Kidney (tissue), 14 donors: ENCODE data around the gene STX8. TPM values are rescaled to one million over a fixed set of nuclear protein-coding genes. Genes with fewer than 3 reads are reported as not detected.

Source experiments
- DNase-seq, 5 donors: peaks; one replicate each; pipeline ENCODE4 v3.0.0-alpha.2; 2013 to 2020
- FAIRE-seq: peaks from 2 replicates; lab custom pipeline; 2012; peaks lifted over from hg19 to GRCh38; lab: Jason Lieb, UNC
- H3K27ac ChIP-seq, 2 donors: one replicate each; pipeline ENCODE4 v1.7.0; 2013; ENCODE audit warnings: low read depth in 2 of 2, low read length in 2 of 2, inconsistent platforms in 1 of 2
- H3K27me3 ChIP-seq: one replicate; pipeline ENCODE4 v1.7.1; 2013; ENCODE audit warnings: low read length, inconsistent platforms; ENCODE audit not compliant: control insufficient read depth, insufficient read depth
- H3K36me3 ChIP-seq, 3 donors: one replicate each; pipeline versions ENCODE4 v1.7.0 to v1.7.1; 2013; ENCODE audit warnings: low read length in 3 of 3, control low read depth in 1 of 3, inconsistent platforms in 1 of 3; ENCODE audit not compliant: insufficient read depth in 3 of 3, control insufficient read depth in 2 of 3
- H3K4me1 ChIP-seq, 3 donors: one replicate each; pipeline versions ENCODE4 v1.7.0 to v1.7.1; 2013; ENCODE audit warnings: low read length in 3 of 3, inconsistent platforms in 1 of 3, low read depth in 1 of 3; ENCODE audit not compliant: control insufficient read depth in 2 of 3, insufficient read depth in 2 of 3
- H3K4me3 ChIP-seq, 3 donors: one replicate each; pipeline versions ENCODE4 v1.7.0 to v1.8.1; 2013; ENCODE audit warnings: low read length in 3 of 3, control low read depth in 1 of 3, inconsistent platforms in 1 of 3
- H3K9ac ChIP-seq, 3 donors: one replicate each; pipeline versions ENCODE4 v1.7.0 to v1.7.1; 2013; ENCODE audit warnings: low read length in 3 of 3, control low read depth in 1 of 3, inconsistent platforms in 1 of 3
- H3K9me3 ChIP-seq, 3 donors: one replicate each; pipeline versions ENCODE4 v1.7.0 to v1.7.1; 2013; ENCODE audit warnings: low read length in 3 of 3, control low read depth in 1 of 3, inconsistent platforms in 1 of 3; ENCODE audit not compliant: control insufficient read depth in 2 of 3, insufficient read depth in 1 of 3
- CTCF ChIP-seq: IDR thresholded peaks from 3 replicates; pipeline ENCODE4 v1.5.1; 2012; ENCODE audit warnings: mild to moderate bottlenecking, moderate library complexity, borderline replicate concordance; ENCODE audit not compliant: insufficient read depth; ENCODE audit errors: extremely low read depth
- intact Hi-C: fragments of 100-400 bp; cut with DNase I; formaldehyde crosslinking; loops from one replicate; pipeline ENCODE4 v1.11.1; 2022
- polyA plus RNA-seq: library from polyadenylated mRNA; stranded (reverse); fragments of 350-450 nt; fragmentation: Illumina TruSeq; extraction: RNeasy Lipid Tissue Mini Kit (QIAGEN cat#74804); gene quantifications from one replicate; pipeline ENCODE4 v1.2.3, GENCODE V29; 2014; ENCODE audit warnings: low read depth, low replicate concordance; ENCODE audit not compliant: insufficient read depth
- total RNA-seq: library from RNA; stranded (reverse); fragmentation: NEBNext Ultra II Directional; extraction: Animal tissue kit (Norgen Biotek cat#: 25700); gene quantifications from one replicate; pipeline ENCODE4 v1.2.1, GENCODE V29; 2021
- donor health status: control.
- donor health status: control.
- donor health status: control.
- donor health status: control.
- donor health status: control.
- donor health status: DM: yes; HTN: yes; CAD: no.
- donor health status: Normal renal cell carcinoma (clear cell type).

STX8 gene
- total and polyA plus RNA-seq, 2 donors from 2014 or later: 67.2 to 127 TPM

GRCh38 chr17:9244066-9245052 is 331.3 kb downstream of the STX8 start:
- Histone ChIP-seq H3K9ac (no peak overlapping the region), H3K9me3 (no peaks in the 10 kb centered on the region), H3K4me1 (peaks cover 0 to 5% (median 2%) of the 10 kb centered on the region in 3 donors), H3K27me3 (no peaks in the 10 kb centered on the region), H3K36me3 (no peaks in the 10 kb centered on the region), H3K4me3 (no peak overlapping the region), H3K27ac (no peak overlapping the region)
- intact Hi-C loops: no loop called here
- TF ChIP-seq CTCF: no peak
- FAIRE-seq (no peak), DNase-seq (no peak)

- no peak for FAIRE-seq
- Histone ChIP-seq H3K4me3 (no peak overlapping the region), H3K27me3 (no peaks in the 10 kb centered on the region), H3K36me3 (no peaks in the 10 kb centered on the region), H3K9ac (no peak overlapping the region), H3K9me3 (no peaks in the 10 kb centered on the region), H3K27ac (no peak overlapping the region), H3K4me1 (peaks cover 0 to 7% (median 5%) of the 10 kb centered on the region in 3 donors)
- DNase-seq: peak in 4 of 5 donors; percentile 30 to 62 (median 44)
- no peak for TF ChIP-seq CTCF
- intact Hi-C loops: no loop called here
Observed at GRCh38 chr17:9242983-9243382, 332.6 kb downstream of the STX8 start.

GRCh38 chr17:9242497-9242881 is 333.1 kb downstream of the STX8 start:
- H3K9me3 ChIP-seq: no peaks in the 10 kb centered on the region
- H3K4me1 ChIP-seq: peaks cover 0 to 7% (median 5%) of the 10 kb centered on the region in 3 donors
- no peak overlapping the region for H3K27ac ChIP-seq
- no peak for FAIRE-seq
- H3K4me3 ChIP-seq: no peak overlapping the region
- no peak overlapping the region for H3K9ac ChIP-seq
- no peak for TF ChIP-seq CTCF
- no peaks in the 10 kb centered on the region for H3K36me3 ChIP-seq
- peak in 1 of 5 donors; percentile 63 for DNase-seq
- intact Hi-C loops: no loop called here
- H3K27me3 ChIP-seq: no peaks in the 10 kb centered on the region
